ENCODE results near the gene CELF3. TPM values are rescaled to one million over a fixed set of nuclear protein-coding genes. Genes with fewer than 3 reads are reported as not detected.

CELF3 gene
- total RNA-seq, 1 experiment from 2014 or later: not detected

GRCh38 chr1:151681923-151682322, 34.7 kb downstream of the CELF3 start:
- TF ChIP-seq, protein P1, sequence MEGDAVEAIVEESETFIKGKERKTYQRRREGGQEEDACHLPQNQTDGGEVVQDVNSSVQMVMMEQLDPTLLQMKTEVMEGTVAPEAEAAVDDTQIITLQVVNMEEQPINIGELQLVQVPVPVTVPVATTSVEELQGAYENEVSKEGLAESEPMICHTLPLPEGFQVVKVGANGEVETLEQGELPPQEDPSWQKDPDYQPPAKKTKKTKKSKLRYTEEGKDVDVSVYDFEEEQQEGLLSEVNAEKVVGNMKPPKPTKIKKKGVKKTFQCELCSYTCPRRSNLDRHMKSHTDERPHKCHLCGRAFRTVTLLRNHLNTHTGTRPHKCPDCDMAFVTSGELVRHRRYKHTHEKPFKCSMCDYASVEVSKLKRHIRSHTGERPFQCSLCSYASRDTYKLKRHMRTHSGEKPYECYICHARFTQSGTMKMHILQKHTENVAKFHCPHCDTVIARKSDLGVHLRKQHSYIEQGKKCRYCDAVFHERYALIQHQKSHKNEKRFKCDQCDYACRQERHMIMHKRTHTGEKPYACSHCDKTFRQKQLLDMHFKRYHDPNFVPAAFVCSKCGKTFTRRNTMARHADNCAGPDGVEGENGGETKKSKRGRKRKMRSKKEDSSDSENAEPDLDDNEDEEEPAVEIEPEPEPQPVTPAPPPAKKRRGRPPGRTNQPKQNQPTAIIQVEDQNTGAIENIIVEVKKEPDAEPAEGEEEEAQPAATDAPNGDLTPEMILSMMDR (conservative IDR thresholded peaks at IDR 0.05): no peak
- TF ChIP-seq EZH2 (IDR thresholded peaks at IDR 0.05; ENCODE audit: low read depth): no peak
- Histone ChIP-seq H3K4me2 (0 out of 2 replicates have a peak overlapping the region, but pooled peaks have one; percentile 56), H3K79me2 (ENCODE audit: low read depth) (no peaks in the 10 kb centered on the region; the same call in 1 of the 2 replicates), H3K9me2 (ENCODE audit: insufficient read depth) (no peaks in the 10 kb centered on the region), H3F3A (ENCODE audit: insufficient read depth, low read depth) (peaks cover 35% of the 10 kb centered on the region), H4K20me1 (ENCODE audit: insufficient read depth) (no peaks in the 10 kb centered on the region), H3K4me1 (replicated peaks; ENCODE audit: insufficient read depth) (peaks cover 32% of the 10 kb centered on the region), H3K9me3 (ENCODE audit: insufficient read depth, low read depth) (no peaks in the 10 kb centered on the region; the same call in 1 of the 2 replicates), H3K27me3 (ENCODE audit: insufficient read depth, low read depth) (no peaks in the 10 kb centered on the region), H3K4me3 (no peak overlapping the region), H3K36me3 (ENCODE audit: low read depth) (0 out of 2 replicates have a peak, but pooled peaks cover 5% of the 10 kb centered on the region), H2AFZ (no peak overlapping the region), H3K27ac (peak overlapping the region; percentile 83)
- no peak for DNase-seq
- POLR2A ChIA-PET (ENCODE audit: unreplicated experiment): interaction anchor here (0.6 kb wide), 1 partner anchor 317 kb away, joined by 4 read pairs; no protein-coding TSS in a partner anchor
- BruUV-seq (replicated peaks): no TSS peak
- intact Hi-C loops (cut with micrococcal nuclease; ENCODE audit: unreplicated experiment): loop anchor here (5.0 kb wide), 2 partner anchors 75 to 145 kb away; no protein-coding TSS in a partner anchor
- CTCF ChIA-PET: no interaction called here

GRCh38 chr1:151680826-151681225, 35.8 kb downstream of the CELF3 start:
- peak overlapping the region; percentile 14; the same call in 1 of the 2 replicates for H3K4me3 ChIP-seq
- no peaks in the 10 kb centered on the region; the same call in 1 of the 2 replicates for H3K79me2 ChIP-seq (ENCODE audit: low read depth)

DNA sequence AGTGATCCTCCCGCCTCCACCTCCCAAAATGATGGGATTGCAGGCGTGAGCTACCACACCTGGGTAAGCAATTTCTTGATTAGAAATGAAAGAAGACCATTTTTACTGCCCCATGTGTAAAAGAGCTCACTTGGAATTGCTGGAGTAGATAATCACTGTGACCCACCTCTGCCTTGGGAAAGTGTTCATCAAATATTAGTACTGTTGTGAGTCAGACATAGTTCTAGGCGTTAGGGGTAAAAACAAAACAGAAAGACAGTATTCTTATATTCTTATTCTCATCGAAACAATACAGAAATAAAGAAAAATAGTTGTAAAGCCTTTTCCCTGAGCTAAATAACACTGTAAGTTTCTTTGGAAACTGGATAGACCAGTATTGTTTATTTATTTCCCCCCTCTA, 36.2 kb downstream of the CELF3 start:
- intact Hi-C loops (cut with micrococcal nuclease; ENCODE audit: unreplicated experiment): loop anchor here (5.0 kb wide), 2 partner anchors 73 to 143 kb away; no protein-coding TSS in a partner anchor
- H3K79me2 ChIP-seq (ENCODE audit: low read depth): no peaks in the 10 kb centered on the region; the same call in 1 of the 2 replicates
- TF ChIP-seq EZH2 (IDR thresholded peaks at IDR 0.05; ENCODE audit: low read depth): no peak
- TF ChIP-seq, protein P1 (conservative IDR thresholded peaks at IDR 0.05): no peak
- ChIA-PET POLR2A (ENCODE audit: unreplicated experiment) (interaction anchor here (0.7 to 1.1 kb wide), 5 partner anchors 46 to 132 kb away, joined by 3 to 25 read pairs (median 4); no protein-coding TSS in a partner anchor), CTCF (interaction anchor here (1.2 kb wide), 2 partner anchors 54 to 156 kb away, joined by 3 read pairs; no protein-coding TSS in a partner anchor)
- peaks cover 35% of the 10 kb centered on the region for H3F3A ChIP-seq (ENCODE audit: insufficient read depth, low read depth)
- H3K27me3 ChIP-seq (ENCODE audit: insufficient read depth, low read depth): no peaks in the 10 kb centered on the region
- H4K20me1 ChIP-seq (ENCODE audit: insufficient read depth): no peaks in the 10 kb centered on the region
- H3K4me2 ChIP-seq: peak overlapping the region; percentile 56
- BruUV-seq (replicated peaks): TSS peak; percentile 99
- peaks cover 32% of the 10 kb centered on the region for H3K4me1 ChIP-seq (replicated peaks; ENCODE audit: insufficient read depth)
- no peak overlapping the region for H2AFZ ChIP-seq
- DNase-seq: peak; percentile 1 to 49
- no peaks in the 10 kb centered on the region for H3K9me2 ChIP-seq (ENCODE audit: insufficient read depth)
- H3K36me3 ChIP-seq (ENCODE audit: low read depth): 0 out of 2 replicates have a peak, but pooled peaks cover 5% of the 10 kb centered on the region
- peak overlapping the region; percentile 83 for H3K27ac ChIP-seq
- H3K4me3 ChIP-seq: peak overlapping the region; percentile 14; the same call in 1 of the 2 replicates
- no peaks in the 10 kb centered on the region; the same call in 1 of the 2 replicates for H3K9me3 ChIP-seq (ENCODE audit: insufficient read depth, low read depth)

More at GRCh38 chr1:151680826-151681225, 35.8 kb downstream of the CELF3 start:
- CTCF ChIA-PET: interaction anchor here (1.2 kb wide), 2 partner anchors 54 to 156 kb away, joined by 3 read pairs; no protein-coding TSS in a partner anchor
- Histone ChIP-seq H3F3A (ENCODE audit: insufficient read depth, low read depth) (peaks cover 35% of the 10 kb centered on the region), H3K4me2 (peak overlapping the region; percentile 56), H4K20me1 (ENCODE audit: insufficient read depth) (no peaks in the 10 kb centered on the region), H3K36me3 (ENCODE audit: low read depth) (0 out of 2 replicates have a peak, but pooled peaks cover 5% of the 10 kb centered on the region), H3K27me3 (ENCODE audit: insufficient read depth, low read depth) (no peaks in the 10 kb centered on the region), H3K9me3 (ENCODE audit: insufficient read depth, low read depth) (no peaks in the 10 kb centered on the region; the same call in 1 of the 2 replicates), H3K9me2 (ENCODE audit: insufficient read depth) (no peaks in the 10 kb centered on the region), H3K4me1 (replicated peaks; ENCODE audit: insufficient read depth) (peaks cover 32% of the 10 kb centered on the region), H3K27ac (peak overlapping the region; percentile 83), H2AFZ (no peak overlapping the region)
- POLR2A ChIA-PET (ENCODE audit: unreplicated experiment): interaction anchor here (0.5 to 1.1 kb wide), 9 partner anchors 46 to 392 kb away, joined by 3 to 31 read pairs (median 5); partner anchors contain the start of gene SNX27
- no peak for TF ChIP-seq EZH2 (IDR thresholded peaks at IDR 0.05; ENCODE audit: low read depth)
- TF ChIP-seq, protein P1 (conservative IDR thresholded peaks at IDR 0.05): no peak
- DNase-seq: peak; percentile 36 to 92
- no TSS peak for BruUV-seq (replicated peaks)
- intact Hi-C loops (cut with micrococcal nuclease; ENCODE audit: unreplicated experiment): loop anchor here (5.0 kb wide), 2 partner anchors 74 to 144 kb away; no protein-coding TSS in a partner anchor

Data from PC-9 (cell line).